Cardiac septum (tissue), 1 donor: Measurements from ENCODE around the gene PAQR8. TPM values are rescaled to one million over a fixed set of nuclear protein-coding genes. Genes with fewer than 3 reads are reported as not detected.
"Not testable (repeated sequence)": the region's sequence is repeated elsewhere in the genome, so short reads cannot be mapped to it uniquely, and the experiment has no call there.

Experiments
- DNase-seq: peaks from one replicate; pipeline ENCODE4 v3.0.0-alpha.2; 2020; ENCODE audit warnings: low spot score
- intact Hi-C: fragments of 100-400 bp; cut with DNase I; formaldehyde crosslinking; loops from one replicate; pipeline ENCODE4 v1.14.0; 2022
- total RNA-seq: library from RNA; stranded (reverse); fragmentation: NEBNext Ultra II Directional; extraction: Animal tissue kit (Norgen Biotek cat#: 25700); gene quantifications from one replicate; pipeline ENCODE4 v1.2.1, GENCODE V29; 2021
- donor health status: DM: no; HTN: no; CAD: no.

Gene PAQR8
- total RNA-seq, 1 donor from 2014 or later, result 2.0 TPM

- intact Hi-C loops, result no loop called here
- DNase-seq, result no peak
Measured at GRCh38 chr6:52426667-52427066, 64.7 kb downstream of the PAQR8 start.

GRCh38 chr6:52433294-52433693 is 71.3 kb downstream of the PAQR8 start:
- intact Hi-C loops, DNase-seq: not testable (repeated sequence)

DNA sequence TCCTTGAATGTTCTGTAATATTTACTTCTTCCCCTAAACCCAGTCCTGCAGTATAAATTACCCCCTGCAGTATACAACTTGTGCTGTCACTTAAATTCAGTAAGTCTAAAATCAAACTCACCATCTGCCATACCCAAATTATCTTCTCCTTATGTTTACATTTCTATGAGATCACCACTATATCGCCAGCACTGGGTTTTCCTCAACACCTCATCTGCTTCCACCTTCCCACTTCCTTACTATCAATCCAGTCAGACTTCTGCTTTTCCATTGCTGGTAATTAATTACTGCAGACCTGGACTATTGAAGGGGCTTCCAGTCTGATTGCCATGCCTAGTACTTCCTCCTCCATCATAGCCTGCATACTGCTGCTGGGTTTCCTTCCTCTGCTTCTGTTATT is 73.4 kb downstream of the PAQR8 start:
- DNase-seq, result no peak
- intact Hi-C loops, result no loop called here

DNA sequence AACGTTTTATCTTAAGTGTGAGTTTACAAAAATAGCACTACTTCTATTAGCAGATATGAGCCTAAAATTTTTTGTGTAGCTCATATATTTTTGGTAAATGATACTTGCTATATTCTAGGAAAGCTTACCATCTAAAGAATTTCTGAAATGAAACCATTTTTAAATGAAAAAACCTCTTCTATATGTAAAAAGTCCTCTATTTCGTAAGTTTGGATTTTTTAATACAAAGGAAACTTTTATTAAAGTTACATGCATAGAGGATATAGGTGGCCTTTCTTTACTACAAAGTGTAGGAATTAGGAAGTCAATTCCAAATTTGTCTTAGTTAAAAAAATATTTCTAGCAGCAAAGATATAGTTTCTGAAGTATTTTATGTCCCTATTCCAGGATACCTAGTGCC is 77.0 kb downstream of the PAQR8 start:
- no peak for DNase-seq
- intact Hi-C loops, result no loop called here

- intact Hi-C loops, result no loop called here
- no peak for DNase-seq
Measured at GRCh38 chr6:52454556-52454955, 92.6 kb downstream of the PAQR8 start.

DNA sequence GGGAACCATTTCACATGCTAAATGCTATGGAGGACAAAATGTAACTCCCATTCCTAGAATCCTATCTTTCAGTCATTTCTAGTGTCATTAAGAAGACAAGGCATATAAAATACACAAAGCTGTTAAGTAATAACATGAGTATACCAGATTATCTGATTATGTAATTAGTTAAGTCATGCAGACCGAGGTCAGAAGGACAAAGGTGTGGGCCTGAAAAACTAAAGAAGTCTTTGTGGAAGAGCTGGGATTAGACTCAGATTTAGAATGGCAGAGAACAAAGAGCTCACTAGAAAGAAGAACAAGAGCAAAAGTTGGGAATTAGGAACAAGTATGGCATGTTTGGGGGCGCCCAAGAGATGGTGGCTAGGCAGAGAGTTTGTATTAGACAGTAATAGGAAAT is 95.1 kb downstream of the PAQR8 start:
- no peak for DNase-seq
- intact Hi-C loops, result no loop called here

Other genes with a start within 250 kb of the PAQR8 start
- gene IL17A, start 175.8 kb upstream of the PAQR8 start, total RNA-seq, result not detected
- not detected for gene IL17F, start 117.7 kb upstream of the PAQR8 start, total RNA-seq
- 21.0 TPM for gene MCM3, start 77.4 kb upstream of the PAQR8 start, total RNA-seq
- gene EFHC1, start 58.2 kb downstream of the PAQR8 start, total RNA-seq, result 6.2 TPM
- gene TRAM2, start 214.9 kb downstream of the PAQR8 start, total RNA-seq, result 10.3 TPM